H1 (cell line): ENCODE data around the gene RASGRP1. TPM values are rescaled to one million over a fixed set of nuclear protein-coding genes. Genes with fewer than 3 reads are reported as not detected.

Experiments used
- CTCF ChIA-PET: fragments of 300-600 bp; sonication (Branson Sonifier 250); formaldehyde crosslinking; loops from one replicate; lab custom pipeline; 2021; ENCODE audit not compliant: partially characterized antibody; lab: Charles Lee
- POLR2A ChIA-PET: fragments of 300-600 bp; sonication (Branson Sonifier 250); formaldehyde crosslinking; loops from one replicate; lab custom pipeline; 2021; ENCODE audit warnings: inconsistent platforms; ENCODE audit not compliant: partially characterized antibody; lab: Charles Lee
- DNase-seq, 2 experiments: peaks; one replicate each; pipeline versions ENCODE4 v3.0.0 to v3.0.0-alpha.2; 2010 to 2022; ENCODE audit warnings: low spot score in 2 of 2, low read depth in 1 of 2, mixed read lengths in 1 of 2
- FAIRE-seq: peaks from 2 replicates; lab custom pipeline; 2011; peaks lifted over from hg19 to GRCh38; lab: Jason Lieb, UNC
- H2AFZ ChIP-seq: 2 replicates; pipeline ENCODE4 v1.8.1; 2012; ENCODE audit warnings: low read length, inconsistent platforms
- H2AK5ac ChIP-seq: 2 replicates; pipeline ENCODE4 v1.6.1; 2013; ENCODE audit warnings: low read depth, low read length
- H2BK120ac ChIP-seq: replicated peaks from 2 replicates; pipeline ENCODE3; 2013; ENCODE audit warnings: low read depth, low read length, inconsistent platforms
- H2BK12ac ChIP-seq: 2 replicates; pipeline ENCODE4 v1.6.1; 2013; ENCODE audit warnings: low read depth, low read length
- H2BK15ac ChIP-seq: 2 replicates; pipeline ENCODE4 v1.6.1; 2013; ENCODE audit warnings: low read length
- H2BK20ac ChIP-seq: 2 replicates; pipeline ENCODE4 v1.6.1; 2013; ENCODE audit warnings: low read length
- H2BK5ac ChIP-seq: 2 replicates; pipeline ENCODE4 v1.6.1; 2013; ENCODE audit warnings: low read depth, low read length
- H3K14ac ChIP-seq: 2 replicates; pipeline ENCODE4 v1.6.1; 2013; ENCODE audit warnings: inconsistent platforms; ENCODE audit not compliant: insufficient read length
- H3K18ac ChIP-seq: 2 replicates; pipeline ENCODE4 v1.6.1; 2013; ENCODE audit warnings: low read length; ENCODE audit errors: extremely low read depth
- H3K23ac ChIP-seq: 2 replicates; pipeline ENCODE4 v1.6.1; 2013; ENCODE audit warnings: inconsistent platforms; ENCODE audit not compliant: insufficient read length
- H3K23me2 ChIP-seq: 2 replicates; pipeline ENCODE4 v1.6.1; 2013; ENCODE audit warnings: low read depth, low read length
- H3K27ac ChIP-seq: 2 replicates; pipeline ENCODE4 v1.6.1; 2011; ENCODE audit warnings: low read depth, low read length, inconsistent platforms
- H3K27me3 ChIP-seq, 4 experiments: replicated peaks in 1 of 4; 1 replicate in 1 of 4; 2 replicates in 3 of 4; pipeline versions ENCODE4 v1.6.1 to v1.8.1; 2011 to 2013; ENCODE audit warnings: low read length in 3 of 4, mild to moderate bottlenecking in 3 of 4, inconsistent platforms in 2 of 4, mixed read lengths in 2 of 4, moderate library complexity in 1 of 4; ENCODE audit not compliant: control insufficient read depth in 3 of 4, insufficient read depth in 3 of 4; ENCODE audit errors: extremely low read depth in 1 of 4
- H3K36me3 ChIP-seq, 4 experiments: 2 replicates each; pipeline versions ENCODE4 v1.6.1 to v1.8.1; 2011 to 2013; ENCODE audit warnings: mild to moderate bottlenecking in 4 of 4, low read length in 3 of 4, moderate library complexity in 2 of 4, control low read depth in 1 of 4, inconsistent platforms in 1 of 4; ENCODE audit not compliant: insufficient read depth in 4 of 4, control insufficient read depth in 2 of 4
- H3K4ac ChIP-seq: replicated peaks from 2 replicates; pipeline ENCODE3; 2013; ENCODE audit warnings: low read length, low read depth, mixed read lengths, inconsistent platforms; ENCODE audit not compliant: insufficient read length
- H3K4me1 ChIP-seq, 4 experiments: replicated peaks in 1 of 4; 1 replicate in 1 of 4; 2 replicates in 3 of 4; pipeline versions ENCODE4 v1.6.1 to v1.8.1; 2011 to 2013; ENCODE audit warnings: low read length in 3 of 4, inconsistent platforms in 2 of 4, mixed read lengths in 1 of 4; ENCODE audit not compliant: insufficient read depth in 4 of 4, control insufficient read depth in 3 of 4
- H3K4me2 ChIP-seq, 2 experiments: 2 replicates each; pipeline versions ENCODE4 v1.6.1 to v1.8.1; 2011 to 2013; ENCODE audit warnings: low read depth in 2 of 2, low read length in 2 of 2, control low read depth in 1 of 2, inconsistent platforms in 1 of 2, mild to moderate bottlenecking in 1 of 2; ENCODE audit not compliant: insufficient read depth in 1 of 2
- H3K4me3 ChIP-seq, 4 experiments: fragments of 200-600, 300-600 bp in 1 of 4; sonication (generic), shearing (Covaris generic), sonication (Bioruptor Twin) in 1 of 4; 2 replicates each; pipeline versions ENCODE4 v1.5.1 to v1.8.1; 2011 to 2016; ENCODE audit warnings: low read length in 4 of 4, low read depth in 3 of 4, control low read depth in 2 of 4, inconsistent platforms in 2 of 4, mild to moderate bottlenecking in 2 of 4, mixed read lengths in 1 of 4, moderate library complexity in 1 of 4; ENCODE audit not compliant: insufficient read depth in 2 of 4; ENCODE audit errors: extremely low read depth in 1 of 4
- H3K56ac ChIP-seq: replicated peaks from 2 replicates; pipeline ENCODE3; 2013; ENCODE audit warnings: low read depth, mild to moderate bottlenecking, mixed read lengths, low read length, inconsistent platforms; ENCODE audit not compliant: insufficient read length
- H3K79me1 ChIP-seq: 2 replicates; pipeline ENCODE4 v1.6.1; 2013; ENCODE audit warnings: low read depth, low read length, control low read depth
- H3K79me2 ChIP-seq, 2 experiments: 2 replicates each; pipeline versions ENCODE4 v1.6.1 to v1.8.1; 2012 to 2013; ENCODE audit warnings: low read length in 2 of 2, mild to moderate bottlenecking in 2 of 2, inconsistent platforms in 1 of 2; ENCODE audit not compliant: insufficient read depth in 2 of 2, control insufficient read depth in 1 of 2
- H3K9ac ChIP-seq, 4 experiments: replicated peaks in 1 of 4; 1 replicate in 1 of 4; 2 replicates in 3 of 4; pipeline versions ENCODE4 v1.6.1 to v1.8.1; 2011 to 2013; ENCODE audit warnings: low read depth in 3 of 4, low read length in 3 of 4, control low read depth in 2 of 4, mild to moderate bottlenecking in 2 of 4, moderate library complexity in 2 of 4, inconsistent platforms in 1 of 4; ENCODE audit errors: extremely low read depth in 1 of 4
- H3K9me3 ChIP-seq, 2 experiments: 2 replicates each; pipeline versions ENCODE4 v1.6.1 to v1.8.1; 2012 to 2013; ENCODE audit warnings: mild to moderate bottlenecking in 2 of 2, moderate library complexity in 2 of 2, control low read depth in 1 of 2, inconsistent platforms in 1 of 2, low read depth in 1 of 2, low read length in 1 of 2, mixed read lengths in 1 of 2; ENCODE audit not compliant: insufficient read depth in 2 of 2
- H4K20me1 ChIP-seq, 2 experiments: replicated peaks in 1 of 2; 2 replicates each; pipeline versions ENCODE3 to v1.8.1; 2011 to 2013; ENCODE audit warnings: inconsistent platforms in 2 of 2, low read length in 2 of 2, mild to moderate bottlenecking in 1 of 2; ENCODE audit not compliant: insufficient read depth in 2 of 2, control insufficient read depth in 1 of 2
- H4K5ac ChIP-seq: 2 replicates; pipeline ENCODE4 v1.6.1; 2013; ENCODE audit warnings: low read length, low read depth, mixed read lengths, inconsistent platforms; ENCODE audit not compliant: insufficient read length
- H4K8ac ChIP-seq: 2 replicates; pipeline ENCODE4 v1.8.0; 2013; ENCODE audit warnings: mild to moderate bottlenecking, moderate library complexity, low read length, inconsistent platforms; ENCODE audit not compliant: insufficient read depth; ENCODE audit errors: extremely low read depth
- H4K91ac ChIP-seq: replicated peaks from 2 replicates; pipeline ENCODE3; 2013; ENCODE audit warnings: low read length, mixed read lengths, inconsistent platforms; ENCODE audit not compliant: insufficient read length
- BRCA1 ChIP-seq: IDR thresholded peaks from 2 replicates; pipeline ENCODE4 v1.6.1; 2012; ENCODE audit warnings: low read depth, low read length, improper control_type of control experiment
- CBX8 ChIP-seq: fragments of 300-800, 300-1000 bp; sonication (generic); IDR thresholded peaks from 2 replicates; pipeline ENCODE4 v1.7.1; 2016; ENCODE audit warnings: low read depth, low read length, borderline replicate concordance
- EGR1 ChIP-seq: IDR thresholded peaks from 2 replicates; pipeline ENCODE4 v1.6.1; 2011; ENCODE audit warnings: low read depth, low read length, borderline replicate concordance
- GTF2F1 ChIP-seq: IDR thresholded peaks from 2 replicates; pipeline ENCODE4 v1.6.1; 2012; ENCODE audit warnings: low read depth, low read length, improper control_type of control experiment, borderline replicate concordance
- KDM4A ChIP-seq: IDR thresholded peaks from one replicate; pipeline ENCODE4 v1.7.1; 2012; ENCODE audit warnings: low read depth, mild to moderate bottlenecking, moderate library complexity, low read length, inconsistent platforms; ENCODE audit not compliant: severe bottlenecking
- MAFK ChIP-seq: IDR thresholded peaks from 2 replicates; pipeline ENCODE4 v1.6.1; 2012; ENCODE audit warnings: low read depth, mild to moderate bottlenecking, improper control_type of control experiment, low read length
- NANOG ChIP-seq: IDR thresholded peaks from 2 replicates; pipeline ENCODE4 v1.6.1; 2011; ENCODE audit warnings: low read length, low read depth, mild to moderate bottlenecking, inconsistent platforms; ENCODE audit not compliant: insufficient read depth, poor library complexity, severe bottlenecking
- RAD21 ChIP-seq, 2 experiments: IDR thresholded peaks in 1 of 2; conservative IDR thresholded peaks in 1 of 2; 2 replicates each; pipeline ENCODE4 v1.6.1; 2011; ENCODE audit warnings: low read depth in 2 of 2, low read length in 2 of 2, improper control_type of control experiment in 1 of 2, inconsistent platforms in 1 of 2, mild to moderate bottlenecking in 1 of 2, moderate library complexity in 1 of 2
- SP4 ChIP-seq: IDR thresholded peaks from 2 replicates; pipeline ENCODE4 v1.6.1; 2012; ENCODE audit warnings: low read length, inconsistent platforms
- SUZ12 ChIP-seq: fragments of 200-600 bp; sonication (generic); IDR thresholded peaks from 2 replicates; pipeline ENCODE4 v1.6.1; 2012; ENCODE audit warnings: mild to moderate bottlenecking, inconsistent platforms, low read length, moderate library complexity, mixed read lengths
- USF2 ChIP-seq: IDR thresholded peaks from 2 replicates; pipeline ENCODE4 v1.6.1; 2011; ENCODE audit warnings: low read length, improper control_type of control experiment
- ZNF274 ChIP-seq: IDR thresholded peaks from 2 replicates; pipeline ENCODE4 v1.7.0; 2012; ENCODE audit warnings: low read length, borderline replicate concordance; ENCODE audit errors: extremely low read depth
- WGBS, 2 experiments: shearing (Covaris generic) in 1 of 2; methylation state at CpG; one replicate each; pipeline versions ENCODE4 v1.1.6 to v1.1.7; 2013 to 2015; ENCODE audit warnings: low lambda C conversion rate in 2 of 2, mixed read lengths in 2 of 2, inconsistent platforms in 1 of 2, low coverage in 1 of 2, missing lambda C conversion rate in 1 of 2; ENCODE audit not compliant: insufficient replicate concordance in 2 of 2, insufficient coverage in 1 of 2, insufficient read length in 1 of 2; ENCODE audit errors: extremely low coverage in 1 of 2, missing lambda C conversion rate in 1 of 2; 5-methylcytosine and 5-hydroxymethylcytosine counted together
- polyA plus RNA-seq, 7 experiments: library from polyadenylated mRNA; depleted of rRNA in 3 of 7; stranded (reverse) in 5 of 7; unstranded in 2 of 7; fragments of >200 nt in 5 of 7; fragments of 200-250 nt in 2 of 7; gene quantifications; 1 replicate in 5 of 7; 2 replicates in 1 of 7; 4 replicates in 1 of 7; pipeline versions ENCODE4 v1.2.1 to v1.2.3, GENCODE V29; 2011 to 2013; ENCODE audit warnings: missing spikeins in 2 of 7, mixed read lengths in 2 of 7
- total RNA-seq: library from RNA; stranded (reverse); fragmentation: NEBNext Ultra II Directional; extraction: Animal tissue kit (Norgen Biotek cat#: 25700); gene quantifications from 2 replicates; pipeline ENCODE4 v1.2.1, GENCODE V29; 2021

Gene RASGRP1
- total and polyA plus RNA-seq, 2 of the 8 experiments (the other 6 are each of a cell fraction or from before 2014, with no cell fraction given), result 1.1 to 2.1 TPM

- WGBS, 2 experiments, result 94% methylated on average over 4 of the region's 4 CpGs; no CpG with 5 or more reads in 1 of the 2 experiments
- ChIA-PET CTCF (interaction anchor here (0.6 to 0.9 kb wide), 2 partner anchors 10 to 469 kb away, joined by 3 read pairs; no protein-coding TSS in a partner anchor), POLR2A (interaction anchor here (2.3 kb wide), 1 partner anchor 10 kb away, joined by 8 read pairs; the partner anchor contains the start of gene FAM98B)
- Histone ChIP-seq H4K91ac (no peak overlapping the region), H2BK15ac (no peak overlapping the region), H3K4me2 (no peak overlapping the region), H3K9me3 (no peaks in the 10 kb centered on the region), H2AFZ (no peak overlapping the region), H3K18ac (no peak overlapping the region), H3K79me1 (no peaks in the 10 kb centered on the region), H3K27ac (no peak overlapping the region), H2BK12ac (no peak overlapping the region), H3K36me3 (peaks cover 0 to 3% (median 1%) of the 10 kb centered on the region in 4 experiments; a peak in 3 of 8 replicates), H3K4me3 (no peak overlapping the region), H2BK5ac (no peak overlapping the region), H3K23ac (no peak overlapping the region), H4K5ac (no peak overlapping the region), H3K79me2 (peaks cover 0 to 44% of the 10 kb centered on the region in 2 experiments; a peak in 3 of 4 replicates), H2AK5ac (no peak overlapping the region), H3K14ac (no peak overlapping the region), H3K56ac (no peak overlapping the region), H3K23me2 (no peaks in the 10 kb centered on the region), H2BK20ac (no peak overlapping the region), H3K4ac (no peak overlapping the region), H3K27me3 (no peaks in the 10 kb centered on the region), H4K8ac (no peak overlapping the region), H3K9ac (no peak overlapping the region), H2BK120ac (no peak overlapping the region), H4K20me1 (peaks cover 1 to 3% of the 10 kb centered on the region in 2 experiments), H3K4me1 (no peaks in the 10 kb centered on the region)
- no peak for TF ChIP-seq SP4
- no peak for TF ChIP-seq GTF2F1
- no peak for TF ChIP-seq BRCA1
- no peak for TF ChIP-seq RAD21 (IDR thresholded peaks at IDR 0.05 in 1 of 2, conservative IDR thresholded peaks at IDR 0.05 in 1 of 2; ENCODE audit: low read depth in 2 of 2, low read length in 2 of 2)
- no peak for TF ChIP-seq ZNF274
- no peak for TF ChIP-seq EGR1
- no peak for TF ChIP-seq NANOG
- no peak for TF ChIP-seq KDM4A
- TF ChIP-seq SUZ12, result no peak
- TF ChIP-seq CBX8, result no peak
- no peak for TF ChIP-seq USF2
- TF ChIP-seq MAFK, result no peak
- FAIRE-seq (no peak), DNase-seq (no peak)
Observed at GRCh38 chr15:38464675-38465074, 99.9 kb downstream of the RASGRP1 start.
